HAP-1 (cell line): ENCODE measurements around the gene CUL9.

Experiments
- DNase-seq, 2 experiments: peaks; one replicate each; pipeline ENCODE4 v3.0.0-alpha.2; 2016 to 2020; ENCODE audit warnings: low spot score in 2 of 2
- H3K27me3 ChIP-seq: fragments of 250-450 bp; sonication (Bioruptor Pico); 2 replicates; pipeline ENCODE4 v1.5.1; 2020; ENCODE audit warnings: low read depth, mild to moderate bottlenecking, moderate library complexity
- H3K36me3 ChIP-seq: fragments of 250-450 bp; sonication (Bioruptor Pico); replicated peaks from 2 replicates; pipeline ENCODE4 v1.5.1; 2020; ENCODE audit warnings: mild to moderate bottlenecking
- H3K4me1 ChIP-seq: fragments of 250-450 bp; sonication (Bioruptor Pico); 2 replicates; pipeline ENCODE4 v1.5.1; 2020; ENCODE audit warnings: mild to moderate bottlenecking
- H3K4me3 ChIP-seq: fragments of 250-450 bp; sonication (Bioruptor Pico); 2 replicates; pipeline ENCODE4 v1.5.1; 2020; ENCODE audit warnings: mild to moderate bottlenecking, moderate library complexity
- H3K9me3 ChIP-seq: fragments of 250-450 bp; sonication (Bioruptor Pico); 2 replicates; pipeline ENCODE4 v1.5.1; 2020; ENCODE audit warnings: mild to moderate bottlenecking, moderate library complexity
- in situ Hi-C: fragments of 300-500 bp; cut with MboI; formaldehyde crosslinking; loops from 3 replicates; pipeline ENCODE4 v1.14.3; 2020; ENCODE audit warnings: low sequenced_read_pairs, inconsistent platforms, mixed read lengths

CUL9 gene

GRCh38 chr6:43264599-43265145 lies 82.7 kb downstream of the CUL9 start:
- no peak for DNase-seq
- Histone ChIP-seq H3K27me3 (no peaks in the 10 kb centered on the region), H3K4me1 (peaks cover 8% of the 10 kb centered on the region), H3K4me3 (no peak overlapping the region), H3K36me3 (no peaks in the 10 kb centered on the region), H3K9me3 (no peaks in the 10 kb centered on the region)
- in situ Hi-C loops: loop anchor here (5.0 kb wide), 2 partner anchors 73 to 243 kb away; no protein-coding TSS in a partner anchor

DNA sequence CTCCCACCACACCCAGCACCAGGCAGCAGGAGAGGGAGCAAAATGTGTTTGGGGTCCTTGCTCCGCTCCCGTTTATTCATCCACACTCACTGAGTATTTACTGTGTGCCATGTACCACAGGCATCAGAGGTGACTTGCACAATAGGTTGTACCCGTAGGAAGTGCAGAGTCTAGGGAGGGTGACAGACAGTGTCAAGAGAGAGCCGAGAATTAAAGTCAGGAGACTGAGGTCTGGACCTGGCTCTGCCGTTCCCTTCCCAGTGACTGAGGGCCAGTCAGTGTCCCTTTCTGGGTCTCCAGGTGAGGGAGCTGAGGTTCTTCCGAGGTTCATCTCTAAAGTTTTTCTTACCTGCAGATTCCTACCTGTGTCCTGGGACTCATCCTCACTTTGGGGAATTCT lies 83.6 kb downstream of the CUL9 start:
- H3K4me3 ChIP-seq: no peak overlapping the region
- no peak for DNase-seq
- in situ Hi-C loops: no loop called here

GRCh38 chr6:43267619-43268354 lies 85.8 kb downstream of the CUL9 start:
- Histone ChIP-seq H3K4me1 (peaks cover 17% of the 10 kb centered on the region), H3K27me3 (no peaks in the 10 kb centered on the region), H3K4me3 (no peak overlapping the region), H3K9me3 (no peaks in the 10 kb centered on the region), H3K36me3 (no peaks in the 10 kb centered on the region)
- in situ Hi-C loops: no loop called here
- DNase-seq: no peak

More for the DNA sequence above, 83.6 kb downstream of the CUL9 start:
- H3K4me1 ChIP-seq: peaks cover 17% of the 10 kb centered on the region
- H3K36me3 ChIP-seq: no peaks in the 10 kb centered on the region
- H3K9me3 ChIP-seq: no peaks in the 10 kb centered on the region
- no peaks in the 10 kb centered on the region for H3K27me3 ChIP-seq

- Histone ChIP-seq H3K9me3 (no peaks in the 10 kb centered on the region), H3K36me3 (no peaks in the 10 kb centered on the region), H3K27me3 (no peaks in the 10 kb centered on the region), H3K4me3 (no peak overlapping the region), H3K4me1 (peaks cover 17% of the 10 kb centered on the region)
- in situ Hi-C loops: no loop called here
- DNase-seq: no peak
Observed at GRCh38 chr6:43268355-43268700, 86.3 kb downstream of the CUL9 start.

DNA sequence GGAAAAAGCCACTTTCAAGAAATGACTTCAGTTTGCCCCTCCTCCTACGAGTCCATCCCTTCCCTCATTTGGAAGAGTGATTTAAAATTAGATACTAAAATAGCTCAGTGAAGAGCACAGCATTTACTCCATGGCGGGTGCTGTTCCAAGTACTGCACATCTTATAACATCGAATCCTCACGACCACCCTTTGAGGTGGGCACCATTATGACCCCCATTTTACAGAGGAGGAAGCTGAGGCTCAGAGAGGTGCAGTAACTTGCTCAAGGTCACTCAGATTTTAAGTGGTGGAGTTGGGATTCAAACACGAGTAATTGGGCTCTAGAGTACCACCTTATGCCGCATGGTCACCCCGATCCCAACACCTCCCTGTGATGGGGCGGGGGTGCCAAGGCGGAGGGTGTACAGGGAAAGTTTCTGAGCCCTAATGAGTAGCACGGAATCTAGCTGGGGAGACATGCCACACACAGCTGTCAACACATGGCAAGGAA lies 86.8 kb downstream of the CUL9 start:
- no peak for DNase-seq
- Histone ChIP-seq H3K27me3 (no peaks in the 10 kb centered on the region), H3K4me3 (no peak overlapping the region), H3K9me3 (no peaks in the 10 kb centered on the region), H3K4me1 (peaks cover 17% of the 10 kb centered on the region), H3K36me3 (no peaks in the 10 kb centered on the region)
- in situ Hi-C loops: no loop called here

- peak; percentile 33 to 81 for DNase-seq
- Histone ChIP-seq H3K27me3 (no peaks in the 10 kb centered on the region), H3K9me3 (no peaks in the 10 kb centered on the region), H3K4me1 (peaks cover 17% of the 10 kb centered on the region), H3K4me3 (peak overlapping the region; percentile 7; the same call in 1 of the 2 replicates), H3K36me3 (no peaks in the 10 kb centered on the region)
- in situ Hi-C loops: no loop called here
Observed at GRCh38 chr6:43269273-43270007, 87.4 kb downstream of the CUL9 start.

DNA sequence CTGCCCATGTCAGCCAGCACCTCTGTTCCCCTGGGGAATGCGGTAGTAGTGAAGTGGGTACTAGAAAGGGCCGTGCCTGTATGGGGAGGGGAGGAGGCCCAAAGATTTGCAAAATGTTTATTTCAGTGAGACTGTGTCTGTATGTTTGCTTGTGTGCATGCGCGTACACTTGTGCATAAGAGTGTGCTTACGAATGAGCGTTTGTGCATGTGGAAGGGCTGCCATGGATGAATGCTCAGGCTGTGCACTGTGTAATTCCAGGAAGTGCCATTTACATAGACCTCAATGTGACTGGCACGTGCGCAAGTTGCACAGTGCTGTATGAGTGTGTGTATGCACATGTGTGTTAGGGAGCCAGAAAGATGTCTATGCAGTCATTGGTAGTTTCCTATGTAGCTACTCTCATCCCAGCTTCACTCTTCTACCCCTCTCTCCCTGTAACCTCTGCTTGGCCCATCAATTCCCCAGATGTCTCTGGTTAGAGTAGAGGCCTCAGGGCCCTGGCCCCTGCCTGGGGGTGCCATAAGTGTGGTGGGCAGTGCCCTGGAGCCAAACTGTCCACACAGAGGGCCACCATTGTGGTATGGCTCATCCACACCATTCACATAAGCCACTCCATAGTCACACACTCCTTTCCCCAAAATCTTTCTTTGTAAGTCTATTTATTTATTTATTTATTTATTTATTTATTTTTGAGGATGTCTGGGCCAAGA lies 89.3 kb downstream of the CUL9 start:
- H3K27me3 ChIP-seq: no peaks in the 10 kb centered on the region
- peaks cover 17% of the 10 kb centered on the region for H3K4me1 ChIP-seq
- no peak overlapping the region for H3K4me3 ChIP-seq

GRCh38 chr6:43271944-43272343 lies 89.9 kb downstream of the CUL9 start:
- in situ Hi-C loops: no loop called here
- H3K4me1 ChIP-seq: peaks cover 17% of the 10 kb centered on the region
- H3K9me3 ChIP-seq: no peaks in the 10 kb centered on the region
- H3K27me3 ChIP-seq: no peaks in the 10 kb centered on the region
- DNase-seq: no peak
- H3K4me3 ChIP-seq: no peak overlapping the region
- no peaks in the 10 kb centered on the region for H3K36me3 ChIP-seq

More for the DNA sequence above, 89.3 kb downstream of the CUL9 start:
- Histone ChIP-seq H3K36me3 (no peaks in the 10 kb centered on the region), H3K9me3 (no peaks in the 10 kb centered on the region)
- in situ Hi-C loops: no loop called here
- DNase-seq: no peak

DNA sequence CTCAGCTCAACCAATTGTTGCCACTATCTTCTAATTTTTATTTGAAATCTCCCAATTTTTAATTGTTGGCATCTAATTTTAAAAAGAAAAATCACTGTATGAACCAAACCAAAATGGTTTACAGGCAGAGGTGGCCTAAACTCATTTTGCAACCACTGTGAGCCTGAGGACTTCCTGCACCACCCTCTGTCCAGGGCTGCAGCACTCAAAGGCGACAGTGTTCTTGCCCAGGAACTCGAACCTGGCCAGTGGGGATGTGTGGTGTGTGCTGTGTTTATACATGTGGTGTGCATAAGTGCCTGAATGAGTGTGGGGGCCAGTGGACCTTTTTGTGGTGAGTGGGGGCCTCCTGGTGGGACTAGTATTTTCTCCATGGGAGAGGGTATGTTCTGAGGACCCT lies 91.7 kb downstream of the CUL9 start:
- Histone ChIP-seq H3K36me3 (no peaks in the 10 kb centered on the region), H3K9me3 (no peaks in the 10 kb centered on the region), H3K4me3 (no peak overlapping the region), H3K27me3 (no peaks in the 10 kb centered on the region), H3K4me1 (peaks cover 17% of the 10 kb centered on the region)
- DNase-seq: no peak
- in situ Hi-C loops: no loop called here
